Lower lobe of right lung (tissue), 2 donors: ENCODE results near the gene FBH1. TPM values are rescaled to one million over a fixed set of nuclear protein-coding genes. Genes with fewer than 3 reads are reported as not detected.

Source experiments
- ATAC-seq, 2 donors: fragments of 200-7000 bp; cut with Tn5 transposase; one replicate each; pipeline ENCODE4 v1.9.1; 2020 to 2022; ENCODE audit warnings: mild to moderate bottlenecking in 2 of 2, moderate library complexity in 2 of 2
- DNase-seq: peaks from one replicate; pipeline ENCODE4 v3.0.0-alpha.2; 2020
- H3K27ac ChIP-seq: fragments of 200-600 bp; one replicate; pipeline ENCODE4 v1.8.0; 2022
- H3K27me3 ChIP-seq: fragments of 200-600 bp; one replicate; pipeline ENCODE4 v1.8.0; 2022; ENCODE audit warnings: low read depth
- H3K36me3 ChIP-seq: fragments of 200-600 bp; one replicate; pipeline ENCODE4 v1.8.0; 2022; ENCODE audit warnings: mild to moderate bottlenecking
- H3K4me1 ChIP-seq: fragments of 200-600 bp; one replicate; pipeline ENCODE4 v1.8.0; 2022
- H3K4me3 ChIP-seq: fragments of 200-600 bp; one replicate; pipeline ENCODE4 v1.8.0; 2022; ENCODE audit warnings: mild to moderate bottlenecking
- H3K9me3 ChIP-seq: fragments of 200-600 bp; one replicate; pipeline ENCODE4 v1.8.0; 2022
- CTCF ChIP-seq: fragments of 200-600 bp; IDR thresholded peaks from one replicate; pipeline ENCODE4 v1.8.0; 2022; ENCODE audit warnings: antibody characterized with exemption, mild to moderate bottlenecking
- intact Hi-C: fragments of 100-400 bp; cut with DNase I; formaldehyde crosslinking; loops from one replicate; pipeline ENCODE4 v1.11.0; 2022
- total RNA-seq: library from RNA; stranded (reverse); fragmentation: NEBNext Ultra II Directional; extraction: Animal tissue kit (Norgen Biotek cat#: 25700); gene quantifications from one replicate; pipeline ENCODE4 v1.2.1, GENCODE V29; 2021
- donor health status: DM: no; HTN: yes; CAD: no; lungs with severe emphysema.

FBH1 gene
- total RNA-seq, 1 donor from 2014 or later = 64.7 TPM

- Histone ChIP-seq H3K9me3 (no peaks in the 10 kb centered on the region), H3K27me3 (no peaks in the 10 kb centered on the region), H3K36me3 (peaks cover 100% of the 10 kb centered on the region), H3K27ac (no peak overlapping the region), H3K4me3 (no peak overlapping the region), H3K4me1 (no peaks in the 10 kb centered on the region)
- no peak for TF ChIP-seq CTCF
- DNase-seq = no peak
- ATAC-seq = no peak
- intact Hi-C loops = no loop called here
Measured at GRCh38 chr10:5917305-5917704, 27.3 kb downstream of the FBH1 start.

- no peaks in the 10 kb centered on the region for H3K27me3 ChIP-seq
Measured at GRCh38 chr10:5918763-5919162, 28.7 kb downstream of the FBH1 start.

DNA sequence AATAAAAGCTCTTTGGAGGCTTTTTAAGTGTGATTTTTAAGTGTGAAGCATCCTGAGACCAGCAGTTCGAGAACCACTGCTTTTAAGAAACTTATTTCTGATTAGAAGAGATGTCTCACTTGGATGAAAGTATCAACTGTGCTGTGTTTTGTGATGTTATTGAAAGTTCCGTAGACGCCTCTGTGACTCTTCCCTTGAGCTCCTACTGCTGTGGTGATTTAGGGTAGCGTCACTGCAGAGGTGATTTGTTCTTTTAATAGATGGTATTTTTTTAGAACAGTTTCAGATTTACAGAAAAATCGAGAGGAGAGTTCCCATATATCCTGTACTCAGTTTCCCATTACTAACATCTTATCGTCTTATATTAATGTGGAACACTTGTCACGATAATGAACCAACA is 29.5 kb downstream of the FBH1 start:
- DNase-seq (no peak), ATAC-seq (no peak)
- Histone ChIP-seq H3K9me3 (no peaks in the 10 kb centered on the region), H3K4me1 (no peaks in the 10 kb centered on the region), H3K4me3 (no peak overlapping the region), H3K27ac (no peak overlapping the region), H3K36me3 (peaks cover 100% of the 10 kb centered on the region), H3K27me3 (no peaks in the 10 kb centered on the region)
- TF ChIP-seq CTCF = no peak
- intact Hi-C loops = no loop called here

More at GRCh38 chr10:5918763-5919162, 28.7 kb downstream of the FBH1 start:
- H3K4me1 ChIP-seq = no peaks in the 10 kb centered on the region
- H3K9me3 ChIP-seq = no peaks in the 10 kb centered on the region
- TF ChIP-seq CTCF = no peak
- no peak for DNase-seq
- ATAC-seq = no peak
- H3K27ac ChIP-seq = no peak overlapping the region
- H3K36me3 ChIP-seq = peaks cover 100% of the 10 kb centered on the region
- H3K4me3 ChIP-seq = no peak overlapping the region
- intact Hi-C loops = no loop called here

DNA sequence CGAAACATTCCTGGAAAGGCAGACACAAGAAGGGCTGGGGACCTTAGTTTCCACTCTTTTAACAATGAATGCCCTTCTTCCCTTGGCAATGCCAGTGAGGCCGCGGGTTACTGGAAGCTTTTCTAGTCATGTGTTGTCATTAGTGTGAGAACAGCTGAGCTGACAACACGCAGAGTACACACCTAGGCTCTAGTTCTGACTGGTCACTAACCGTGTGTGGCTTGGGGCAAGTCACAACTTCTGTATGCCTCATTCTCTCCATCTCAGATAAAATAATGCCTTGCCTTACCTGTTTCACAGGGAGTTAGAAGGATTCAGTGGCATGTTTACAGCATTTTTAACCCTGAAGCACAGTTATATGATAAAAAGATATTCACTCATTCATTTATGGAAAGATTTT is 31.7 kb downstream of the FBH1 start:
- Histone ChIP-seq H3K27me3 (no peaks in the 10 kb centered on the region), H3K4me3 (no peak overlapping the region), H3K36me3 (peaks cover 100% of the 10 kb centered on the region), H3K27ac (no peak overlapping the region), H3K9me3 (no peaks in the 10 kb centered on the region), H3K4me1 (no peaks in the 10 kb centered on the region)
- DNase-seq (no peak), ATAC-seq (no peak)
- intact Hi-C loops = no loop called here
- TF ChIP-seq CTCF = no peak

DNA sequence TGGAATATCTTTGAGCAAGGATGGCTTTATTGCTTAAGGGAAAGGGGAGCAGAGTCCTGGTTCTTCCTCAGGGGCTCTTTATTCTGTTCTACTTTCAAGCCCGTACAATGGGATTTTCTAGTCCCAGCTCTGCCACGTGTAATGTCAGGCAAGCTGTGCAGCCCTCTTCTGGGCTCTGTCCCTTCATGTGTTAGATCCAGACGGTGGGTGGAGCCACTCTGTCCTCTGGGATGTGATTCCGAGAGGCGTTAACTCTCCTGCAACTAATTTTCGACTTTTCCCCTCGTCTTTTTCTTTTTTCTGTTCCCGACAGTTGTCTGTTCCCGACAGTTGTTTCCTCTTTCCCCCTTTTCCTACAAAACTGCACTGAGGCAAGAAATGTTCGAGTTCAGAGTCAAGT is 34.8 kb downstream of the FBH1 start:
- H3K27me3 ChIP-seq = no peaks in the 10 kb centered on the region
- intact Hi-C loops = no loop called here
- H3K9me3 ChIP-seq = no peaks in the 10 kb centered on the region
- no peak for TF ChIP-seq CTCF
- H3K4me1 ChIP-seq = no peaks in the 10 kb centered on the region
- no peak for ATAC-seq
- H3K4me3 ChIP-seq = no peak overlapping the region
- DNase-seq = no peak
- no peak overlapping the region for H3K27ac ChIP-seq
- peaks cover 100% of the 10 kb centered on the region for H3K36me3 ChIP-seq

DNA sequence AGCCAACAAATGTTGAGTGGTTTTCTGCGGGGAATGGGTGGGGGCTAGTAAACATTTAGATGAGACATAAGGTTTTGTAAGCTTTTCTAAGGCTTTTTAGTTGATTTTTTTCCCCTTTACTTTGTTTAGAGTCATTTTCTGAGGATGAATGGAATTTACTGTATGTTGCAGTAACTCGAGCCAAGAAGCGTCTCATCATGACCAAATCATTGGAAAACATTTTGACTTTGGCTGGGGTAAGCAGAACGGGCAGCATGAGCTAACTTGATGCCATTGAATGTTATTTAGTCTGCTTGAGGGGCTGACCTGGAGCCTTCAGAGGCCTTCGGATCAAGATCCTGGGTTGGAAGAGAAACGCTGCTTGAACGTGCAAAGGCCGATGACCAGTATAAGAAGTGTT is 37.3 kb downstream of the FBH1 start:
- Histone ChIP-seq H3K4me3 (no peak overlapping the region), H3K36me3 (peaks cover 98% of the 10 kb centered on the region), H3K27me3 (no peaks in the 10 kb centered on the region), H3K9me3 (no peaks in the 10 kb centered on the region), H3K4me1 (no peaks in the 10 kb centered on the region), H3K27ac (no peak overlapping the region)
- intact Hi-C loops = no loop called here
- TF ChIP-seq CTCF = no peak
- ATAC-seq = no peak
- DNase-seq = no peak
